HEK293 (cell line): Measurements from ENCODE around the gene SPINK6.

Experiments used
- CTCF ChIA-PET: fragments of 350-600 bp; formaldehyde crosslinking; extraction: SDS; loops from one replicate; lab custom pipeline; 2021; ENCODE audit warnings: antibody characterized with exemption; lab: Yijun Ruan, JAX
- POLR2A ChIA-PET: fragments of 300-600 bp; formaldehyde crosslinking; extraction: SDS; loops from one replicate; lab custom pipeline; 2020; ENCODE audit warnings: antibody characterized with exemption, inconsistent platforms; lab: Yijun Ruan, JAX
- H3K27ac ChIP-seq: fragments of 200-500 bp; sonication (Bioruptor generic); 2 replicates; pipeline ENCODE4 v1.5.1; 2014; ENCODE audit warnings: low read depth, low read length, control low read depth, inconsistent platforms; ENCODE audit errors: extremely low read depth
- H3K36me3 ChIP-seq, 2 experiments: fragments of 200-500 bp in 1 of 2; sonication (Bioruptor generic) in 1 of 2; 1 replicate in 1 of 2; 2 replicates in 1 of 2; pipeline ENCODE4 v1.5.1; 2014 to 2017; ENCODE audit warnings: inconsistent platforms in 2 of 2, low read length in 2 of 2; ENCODE audit not compliant: control insufficient read depth in 2 of 2, insufficient read depth in 1 of 2
- H3K4me1 ChIP-seq: fragments of 200-500 bp; sonication (Bioruptor generic); 2 replicates; pipeline ENCODE4 v1.5.1; 2014; ENCODE audit warnings: mild to moderate bottlenecking, low read length, inconsistent platforms; ENCODE audit not compliant: control insufficient read depth, insufficient read depth
- H3K4me3 ChIP-seq: 2 replicates; pipeline ENCODE4 v1.5.1; 2011; ENCODE audit warnings: low read depth, mild to moderate bottlenecking, control low read depth, low read length, moderate library complexity
- H3K9me3 ChIP-seq: fragments of 200-500 bp; sonication (Bioruptor generic); 2 replicates; pipeline ENCODE4 v1.5.1; 2014; ENCODE audit warnings: low read depth, low read length, inconsistent platforms; ENCODE audit not compliant: control insufficient read depth, insufficient read depth
- EGR2 ChIP-seq: fragments of 450-650 bp; formaldehyde crosslinking; IDR thresholded peaks from 2 replicates; pipeline ENCODE4 v1.5.1; 2016; ENCODE audit warnings: low read depth, missing biosample characterization, missing genetic modification characterization
- HOXD13 ChIP-seq: sonication (generic); formaldehyde crosslinking; IDR thresholded peaks from 2 replicates; pipeline ENCODE4 v1.8.0; 2022; ENCODE audit warnings: missing genetic modification reagents, borderline replicate concordance
- KLF9 ChIP-seq: fragments of 450-650 bp; formaldehyde crosslinking; IDR thresholded peaks from 2 replicates; pipeline ENCODE4 v1.5.1; 2016; ENCODE audit warnings: missing biosample characterization, missing genetic modification characterization, low read depth
- ZNF138 ChIP-seq: fragments of 450-650 bp; formaldehyde crosslinking; IDR thresholded peaks from 2 replicates; pipeline ENCODE4 v1.5.1; 2016; ENCODE audit warnings: missing biosample characterization, missing genetic modification characterization, borderline replicate concordance
- ZNF155 ChIP-seq: fragments of 450-650 bp; formaldehyde crosslinking; IDR thresholded peaks from 2 replicates; pipeline ENCODE4 v1.5.1; 2016; ENCODE audit warnings: missing biosample characterization, missing genetic modification characterization
- ZNF404 ChIP-seq: fragments of 450-650 bp; formaldehyde crosslinking; IDR thresholded peaks from 2 replicates; pipeline ENCODE4 v1.5.1; 2017; ENCODE audit warnings: missing biosample characterization, missing genetic modification characterization
- ZNF473 ChIP-seq: fragments of 450-650 bp; formaldehyde crosslinking; IDR thresholded peaks from 2 replicates; pipeline ENCODE4 v1.5.1; 2017; ENCODE audit warnings: missing biosample characterization, missing genetic modification characterization
- ZNF510 ChIP-seq: fragments of 450-650 bp; formaldehyde crosslinking; IDR thresholded peaks from 2 replicates; pipeline ENCODE4 v1.5.1; 2018; ENCODE audit warnings: mild to moderate bottlenecking, missing genetic modification characterization, missing biosample characterization; ENCODE audit not compliant: insufficient replicate concordance
- ZNF585B ChIP-seq: fragments of 450-650 bp; formaldehyde crosslinking; IDR thresholded peaks from 2 replicates; pipeline ENCODE4 v1.5.1; 2016; ENCODE audit warnings: missing biosample characterization, missing genetic modification characterization
- ZNF600 ChIP-seq: fragments of 450-650 bp; formaldehyde crosslinking; IDR thresholded peaks from 2 replicates; pipeline ENCODE4 v1.5.1; 2016; ENCODE audit warnings: missing biosample characterization, missing genetic modification characterization
- ZNF654 ChIP-seq: fragments of 450-650 bp; formaldehyde crosslinking; IDR thresholded peaks from 2 replicates; pipeline ENCODE4 v1.5.1; 2016; ENCODE audit warnings: low read depth, missing biosample characterization, missing genetic modification characterization
- ZNF776 ChIP-seq: fragments of 450-650 bp; formaldehyde crosslinking; IDR thresholded peaks from 2 replicates; pipeline ENCODE4 v1.5.0; 2017; ENCODE audit warnings: missing biosample characterization, missing genetic modification characterization, borderline replicate concordance
- ZNF830 ChIP-seq: fragments of 450-650 bp; IDR thresholded peaks from 2 replicates; pipeline ENCODE4 v1.5.0; 2018; ENCODE audit warnings: missing biosample characterization, missing genetic modification characterization, low read depth, mild to moderate bottlenecking, moderate library complexity
- TF ChIP-seq, protein P1 (sequence below): fragments of 450-650 bp; formaldehyde crosslinking; IDR thresholded peaks from 2 replicates; pipeline ENCODE4 v1.5.1; 2016; ENCODE audit warnings: missing biosample characterization, missing genetic modification characterization
- TF ChIP-seq, protein P2 (sequence below): fragments of 450-650 bp; formaldehyde crosslinking; IDR thresholded peaks from 2 replicates; pipeline ENCODE4 v1.5.1; 2016; ENCODE audit warnings: missing biosample characterization, missing genetic modification characterization
- TF ChIP-seq, protein P3 (sequence below): fragments of 450-650 bp; formaldehyde crosslinking; IDR thresholded peaks from 2 replicates; pipeline ENCODE4 v1.5.1; 2016; ENCODE audit warnings: missing biosample characterization, missing genetic modification characterization
- TF ChIP-seq, protein P4 (sequence below): fragments of 450-650 bp; formaldehyde crosslinking; IDR thresholded peaks from 2 replicates; pipeline ENCODE4 v1.5.0; 2017; ENCODE audit warnings: missing biosample characterization, missing genetic modification characterization, borderline replicate concordance
- TF ChIP-seq, protein P5 (sequence below): fragments of 450-650 bp; formaldehyde crosslinking; IDR thresholded peaks from 2 replicates; pipeline ENCODE4 v1.5.1; 2016; ENCODE audit warnings: missing biosample characterization, missing genetic modification characterization
- TF ChIP-seq, protein P6 (sequence below): fragments of 450-650 bp; formaldehyde crosslinking; IDR thresholded peaks from 2 replicates; pipeline ENCODE4 v1.5.1; 2016; ENCODE audit warnings: missing biosample characterization, missing genetic modification characterization
- TF ChIP-seq, protein P7 (sequence below): fragments of 450-650 bp; formaldehyde crosslinking; IDR thresholded peaks from 2 replicates; pipeline ENCODE4 v1.5.1; 2016; ENCODE audit warnings: missing biosample characterization, missing genetic modification characterization, borderline replicate concordance

Gene SPINK6

DNA sequence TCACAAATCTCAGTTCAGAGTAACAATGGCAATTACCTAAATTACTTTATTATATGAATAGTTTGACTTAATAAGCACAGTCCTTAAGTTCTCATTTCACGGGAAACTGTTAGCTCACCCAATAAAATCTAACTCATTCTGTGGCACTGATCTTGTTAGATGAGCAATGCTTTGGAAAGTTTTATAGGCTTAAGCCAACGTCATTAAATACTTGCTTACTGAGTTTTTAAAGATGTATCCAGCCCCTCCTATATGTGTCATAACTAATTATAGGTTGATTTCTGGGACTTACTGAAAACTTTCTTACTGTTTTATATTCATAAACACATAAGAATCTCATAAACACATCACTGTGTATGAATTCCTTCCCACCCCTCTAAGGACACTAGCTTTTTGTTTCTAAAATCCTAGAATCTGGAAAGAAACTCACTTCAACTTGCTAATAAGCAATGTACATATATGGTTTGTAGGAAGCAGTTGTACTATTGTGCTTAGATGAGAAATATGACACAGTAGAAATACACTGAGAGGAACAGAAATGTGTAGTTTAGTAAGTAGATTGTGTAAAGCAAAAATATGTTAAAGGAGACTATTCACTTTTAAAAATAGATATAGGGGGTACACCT, 21.4 kb downstream of the SPINK6 start:
- Histone ChIP-seq H3K4me1 (no peaks in the 10 kb centered on the region), H3K36me3 (no peaks in the 10 kb centered on the region), H3K27ac (no peak overlapping the region), H3K9me3 (no peaks in the 10 kb centered on the region), H3K4me3 (no peak overlapping the region)
- TF ChIP-seq ZNF138 (tag by site-specific recombination) = no peak
- TF ChIP-seq, protein P1, sequence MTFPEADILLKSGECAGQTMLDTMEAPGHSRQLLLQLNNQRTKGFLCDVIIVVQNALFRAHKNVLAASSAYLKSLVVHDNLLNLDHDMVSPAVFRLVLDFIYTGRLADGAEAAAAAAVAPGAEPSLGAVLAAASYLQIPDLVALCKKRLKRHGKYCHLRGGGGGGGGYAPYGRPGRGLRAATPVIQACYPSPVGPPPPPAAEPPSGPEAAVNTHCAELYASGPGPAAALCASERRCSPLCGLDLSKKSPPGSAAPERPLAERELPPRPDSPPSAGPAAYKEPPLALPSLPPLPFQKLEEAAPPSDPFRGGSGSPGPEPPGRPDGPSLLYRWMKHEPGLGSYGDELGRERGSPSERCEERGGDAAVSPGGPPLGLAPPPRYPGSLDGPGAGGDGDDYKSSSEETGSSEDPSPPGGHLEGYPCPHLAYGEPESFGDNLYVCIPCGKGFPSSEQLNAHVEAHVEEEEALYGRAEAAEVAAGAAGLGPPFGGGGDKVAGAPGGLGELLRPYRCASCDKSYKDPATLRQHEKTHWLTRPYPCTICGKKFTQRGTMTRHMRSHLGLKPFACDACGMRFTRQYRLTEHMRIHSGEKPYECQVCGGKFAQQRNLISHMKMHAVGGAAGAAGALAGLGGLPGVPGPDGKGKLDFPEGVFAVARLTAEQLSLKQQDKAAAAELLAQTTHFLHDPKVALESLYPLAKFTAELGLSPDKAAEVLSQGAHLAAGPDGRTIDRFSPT (tag by site-specific recombination) = peak; percentile 37; the same call in 1 of the 2 replicates
- TF ChIP-seq, protein P2, sequence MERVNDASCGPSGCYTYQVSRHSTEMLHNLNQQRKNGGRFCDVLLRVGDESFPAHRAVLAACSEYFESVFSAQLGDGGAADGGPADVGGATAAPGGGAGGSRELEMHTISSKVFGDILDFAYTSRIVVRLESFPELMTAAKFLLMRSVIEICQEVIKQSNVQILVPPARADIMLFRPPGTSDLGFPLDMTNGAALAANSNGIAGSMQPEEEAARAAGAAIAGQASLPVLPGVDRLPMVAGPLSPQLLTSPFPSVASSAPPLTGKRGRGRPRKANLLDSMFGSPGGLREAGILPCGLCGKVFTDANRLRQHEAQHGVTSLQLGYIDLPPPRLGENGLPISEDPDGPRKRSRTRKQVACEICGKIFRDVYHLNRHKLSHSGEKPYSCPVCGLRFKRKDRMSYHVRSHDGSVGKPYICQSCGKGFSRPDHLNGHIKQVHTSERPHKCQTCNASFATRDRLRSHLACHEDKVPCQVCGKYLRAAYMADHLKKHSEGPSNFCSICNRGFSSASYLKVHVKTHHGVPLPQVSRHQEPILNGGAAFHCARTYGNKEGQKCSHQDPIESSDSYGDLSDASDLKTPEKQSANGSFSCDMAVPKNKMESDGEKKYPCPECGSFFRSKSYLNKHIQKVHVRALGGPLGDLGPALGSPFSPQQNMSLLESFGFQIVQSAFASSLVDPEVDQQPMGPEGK = no peak
- no peak for TF ChIP-seq EGR2 (tag by site-specific recombination)
- CTCF ChIA-PET = interaction anchor here (0.7 to 0.9 kb wide), 2 partner anchors 153 to 259 kb away, joined by 3 read pairs; no protein-coding TSS in a partner anchor
- POLR2A ChIA-PET = no interaction called here

DNA sequence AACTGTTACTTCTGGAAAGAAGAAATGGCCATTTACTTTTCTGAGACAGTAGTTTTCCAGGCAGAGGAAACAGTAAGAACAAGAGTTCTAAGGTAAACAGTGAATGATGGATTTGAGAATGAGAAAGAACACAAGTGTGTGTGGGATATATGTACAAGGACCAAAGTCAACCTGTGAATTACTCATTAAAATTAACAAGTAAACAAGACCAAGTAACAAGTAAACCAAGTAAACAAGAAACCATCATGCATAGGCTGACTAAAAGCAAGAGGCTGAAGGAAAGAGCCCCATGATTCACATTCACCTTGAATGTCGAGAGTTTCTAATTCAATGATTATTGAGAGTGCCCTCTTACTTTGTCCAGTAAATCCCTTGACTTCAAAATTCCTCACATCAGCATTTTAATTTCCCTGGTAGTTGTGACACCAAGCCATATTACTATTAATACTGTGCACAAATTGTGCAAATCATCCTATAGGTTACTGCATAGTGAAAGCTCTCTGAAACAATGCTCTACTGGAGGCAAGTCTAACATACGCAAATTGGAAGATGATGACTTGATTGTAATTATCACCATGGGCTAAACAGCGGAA, 25.6 kb downstream of the SPINK6 start:
- no peak overlapping the region for H3K4me3 ChIP-seq
- CTCF ChIA-PET = no interaction called here
- TF ChIP-seq ZNF473 (tag by site-specific recombination) = no peak
- TF ChIP-seq, protein P3, sequence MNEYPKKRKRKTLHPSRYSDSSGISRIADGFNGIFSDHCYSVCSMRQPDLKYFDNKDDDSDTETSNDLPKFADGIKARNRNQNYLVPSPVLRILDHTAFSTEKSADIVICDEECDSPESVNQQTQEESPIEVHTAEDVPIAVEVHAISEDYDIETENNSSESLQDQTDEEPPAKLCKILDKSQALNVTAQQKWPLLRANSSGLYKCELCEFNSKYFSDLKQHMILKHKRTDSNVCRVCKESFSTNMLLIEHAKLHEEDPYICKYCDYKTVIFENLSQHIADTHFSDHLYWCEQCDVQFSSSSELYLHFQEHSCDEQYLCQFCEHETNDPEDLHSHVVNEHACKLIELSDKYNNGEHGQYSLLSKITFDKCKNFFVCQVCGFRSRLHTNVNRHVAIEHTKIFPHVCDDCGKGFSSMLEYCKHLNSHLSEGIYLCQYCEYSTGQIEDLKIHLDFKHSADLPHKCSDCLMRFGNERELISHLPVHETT (tag by site-specific recombination) = no peak
- TF ChIP-seq ZNF585B (tag by site-specific recombination) = no peak
- no peak for TF ChIP-seq ZNF776
- no peak for TF ChIP-seq ZNF654 (tag by site-specific recombination)
- TF ChIP-seq, protein P4, sequence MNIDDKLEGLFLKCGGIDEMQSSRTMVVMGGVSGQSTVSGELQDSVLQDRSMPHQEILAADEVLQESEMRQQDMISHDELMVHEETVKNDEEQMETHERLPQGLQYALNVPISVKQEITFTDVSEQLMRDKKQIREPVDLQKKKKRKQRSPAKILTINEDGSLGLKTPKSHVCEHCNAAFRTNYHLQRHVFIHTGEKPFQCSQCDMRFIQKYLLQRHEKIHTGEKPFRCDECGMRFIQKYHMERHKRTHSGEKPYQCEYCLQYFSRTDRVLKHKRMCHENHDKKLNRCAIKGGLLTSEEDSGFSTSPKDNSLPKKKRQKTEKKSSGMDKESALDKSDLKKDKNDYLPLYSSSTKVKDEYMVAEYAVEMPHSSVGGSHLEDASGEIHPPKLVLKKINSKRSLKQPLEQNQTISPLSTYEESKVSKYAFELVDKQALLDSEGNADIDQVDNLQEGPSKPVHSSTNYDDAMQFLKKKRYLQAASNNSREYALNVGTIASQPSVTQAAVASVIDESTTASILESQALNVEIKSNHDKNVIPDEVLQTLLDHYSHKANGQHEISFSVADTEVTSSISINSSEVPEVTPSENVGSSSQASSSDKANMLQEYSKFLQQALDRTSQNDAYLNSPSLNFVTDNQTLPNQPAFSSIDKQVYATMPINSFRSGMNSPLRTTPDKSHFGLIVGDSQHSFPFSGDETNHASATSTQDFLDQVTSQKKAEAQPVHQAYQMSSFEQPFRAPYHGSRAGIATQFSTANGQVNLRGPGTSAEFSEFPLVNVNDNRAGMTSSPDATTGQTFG (tag by site-specific recombination) = no peak
- TF ChIP-seq, protein P5, sequence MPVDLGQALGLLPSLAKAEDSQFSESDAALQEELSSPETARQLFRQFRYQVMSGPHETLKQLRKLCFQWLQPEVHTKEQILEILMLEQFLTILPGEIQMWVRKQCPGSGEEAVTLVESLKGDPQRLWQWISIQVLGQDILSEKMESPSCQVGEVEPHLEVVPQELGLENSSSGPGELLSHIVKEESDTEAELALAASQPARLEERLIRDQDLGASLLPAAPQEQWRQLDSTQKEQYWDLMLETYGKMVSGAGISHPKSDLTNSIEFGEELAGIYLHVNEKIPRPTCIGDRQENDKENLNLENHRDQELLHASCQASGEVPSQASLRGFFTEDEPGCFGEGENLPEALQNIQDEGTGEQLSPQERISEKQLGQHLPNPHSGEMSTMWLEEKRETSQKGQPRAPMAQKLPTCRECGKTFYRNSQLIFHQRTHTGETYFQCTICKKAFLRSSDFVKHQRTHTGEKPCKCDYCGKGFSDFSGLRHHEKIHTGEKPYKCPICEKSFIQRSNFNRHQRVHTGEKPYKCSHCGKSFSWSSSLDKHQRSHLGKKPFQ (tag by site-specific recombination) = no peak
- TF ChIP-seq ZNF404 (tag by site-specific recombination) = no peak
- TF ChIP-seq, protein P6, sequence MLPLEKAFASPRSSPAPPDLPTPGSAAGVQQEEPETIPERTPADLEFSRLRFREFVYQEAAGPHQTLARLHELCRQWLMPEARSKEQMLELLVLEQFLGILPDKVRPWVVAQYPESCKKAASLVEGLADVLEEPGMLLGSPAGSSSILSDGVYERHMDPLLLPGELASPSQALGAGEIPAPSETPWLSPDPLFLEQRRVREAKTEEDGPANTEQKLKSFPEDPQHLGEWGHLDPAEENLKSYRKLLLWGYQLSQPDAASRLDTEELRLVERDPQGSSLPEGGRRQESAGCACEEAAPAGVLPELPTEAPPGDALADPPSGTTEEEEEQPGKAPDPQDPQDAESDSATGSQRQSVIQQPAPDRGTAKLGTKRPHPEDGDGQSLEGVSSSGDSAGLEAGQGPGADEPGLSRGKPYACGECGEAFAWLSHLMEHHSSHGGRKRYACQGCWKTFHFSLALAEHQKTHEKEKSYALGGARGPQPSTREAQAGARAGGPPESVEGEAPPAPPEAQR = no peak
- no peak for TF ChIP-seq ZNF600 (tag by site-specific recombination)
- TF ChIP-seq ZNF510 (tag by site-specific recombination) = no peak
- no peak for TF ChIP-seq KLF9 (tag by site-specific recombination)
- TF ChIP-seq HOXD13 = no peak
- TF ChIP-seq, protein P7, sequence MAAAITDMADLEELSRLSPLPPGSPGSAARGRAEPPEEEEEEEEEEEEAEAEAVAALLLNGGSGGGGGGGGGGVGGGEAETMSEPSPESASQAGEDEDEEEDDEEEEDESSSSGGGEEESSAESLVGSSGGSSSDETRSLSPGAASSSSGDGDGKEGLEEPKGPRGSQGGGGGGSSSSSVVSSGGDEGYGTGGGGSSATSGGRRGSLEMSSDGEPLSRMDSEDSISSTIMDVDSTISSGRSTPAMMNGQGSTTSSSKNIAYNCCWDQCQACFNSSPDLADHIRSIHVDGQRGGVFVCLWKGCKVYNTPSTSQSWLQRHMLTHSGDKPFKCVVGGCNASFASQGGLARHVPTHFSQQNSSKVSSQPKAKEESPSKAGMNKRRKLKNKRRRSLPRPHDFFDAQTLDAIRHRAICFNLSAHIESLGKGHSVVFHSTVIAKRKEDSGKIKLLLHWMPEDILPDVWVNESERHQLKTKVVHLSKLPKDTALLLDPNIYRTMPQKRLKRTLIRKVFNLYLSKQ (tag by site-specific recombination) = no peak
- no peak for TF ChIP-seq ZNF155
- no peak for TF ChIP-seq ZNF830 (tag by site-specific recombination)

More for the DNA sequence above, 25.6 kb downstream of the SPINK6 start:
- Histone ChIP-seq H3K36me3 (no peaks in the 10 kb centered on the region), H3K27ac (no peak overlapping the region), H3K4me1 (no peaks in the 10 kb centered on the region), H3K9me3 (no peaks in the 10 kb centered on the region)
- POLR2A ChIA-PET = no interaction called here
